Kidney (tissue), 14 donors: ENCODE results near the gene IMMP1L. TPM values are rescaled to one million over a fixed set of nuclear protein-coding genes. Genes with fewer than 3 reads are reported as not detected.

Source experiments
- DNase-seq, 5 donors: peaks; one replicate each; pipeline ENCODE4 v3.0.0-alpha.2; 2013 to 2020
- FAIRE-seq: peaks from 2 replicates; lab custom pipeline; 2012; peaks lifted over from hg19 to GRCh38; lab: Jason Lieb, UNC
- H3K27ac ChIP-seq, 2 donors: one replicate each; pipeline ENCODE4 v1.7.0; 2013; ENCODE audit warnings: low read depth in 2 of 2, low read length in 2 of 2, inconsistent platforms in 1 of 2
- H3K27me3 ChIP-seq: one replicate; pipeline ENCODE4 v1.7.1; 2013; ENCODE audit warnings: low read length, inconsistent platforms; ENCODE audit not compliant: control insufficient read depth, insufficient read depth
- H3K36me3 ChIP-seq, 3 donors: one replicate each; pipeline versions ENCODE4 v1.7.0 to v1.7.1; 2013; ENCODE audit warnings: low read length in 3 of 3, control low read depth in 1 of 3, inconsistent platforms in 1 of 3; ENCODE audit not compliant: insufficient read depth in 3 of 3, control insufficient read depth in 2 of 3
- H3K4me1 ChIP-seq, 3 donors: one replicate each; pipeline versions ENCODE4 v1.7.0 to v1.7.1; 2013; ENCODE audit warnings: low read length in 3 of 3, inconsistent platforms in 1 of 3, low read depth in 1 of 3; ENCODE audit not compliant: control insufficient read depth in 2 of 3, insufficient read depth in 2 of 3
- H3K4me3 ChIP-seq, 3 donors: one replicate each; pipeline versions ENCODE4 v1.7.0 to v1.8.1; 2013; ENCODE audit warnings: low read length in 3 of 3, control low read depth in 1 of 3, inconsistent platforms in 1 of 3
- H3K9ac ChIP-seq, 3 donors: one replicate each; pipeline versions ENCODE4 v1.7.0 to v1.7.1; 2013; ENCODE audit warnings: low read length in 3 of 3, control low read depth in 1 of 3, inconsistent platforms in 1 of 3
- H3K9me3 ChIP-seq, 3 donors: one replicate each; pipeline versions ENCODE4 v1.7.0 to v1.7.1; 2013; ENCODE audit warnings: low read length in 3 of 3, control low read depth in 1 of 3, inconsistent platforms in 1 of 3; ENCODE audit not compliant: control insufficient read depth in 2 of 3, insufficient read depth in 1 of 3
- intact Hi-C: fragments of 100-400 bp; cut with DNase I; formaldehyde crosslinking; loops from one replicate; pipeline ENCODE4 v1.11.1; 2022
- polyA plus RNA-seq: library from polyadenylated mRNA; stranded (reverse); fragments of 350-450 nt; fragmentation: Illumina TruSeq; extraction: RNeasy Lipid Tissue Mini Kit (QIAGEN cat#74804); gene quantifications from one replicate; pipeline ENCODE4 v1.2.3, GENCODE V29; 2014; ENCODE audit warnings: low read depth, low replicate concordance; ENCODE audit not compliant: insufficient read depth
- total RNA-seq: library from RNA; stranded (reverse); fragmentation: NEBNext Ultra II Directional; extraction: Animal tissue kit (Norgen Biotek cat#: 25700); gene quantifications from one replicate; pipeline ENCODE4 v1.2.1, GENCODE V29; 2021
- TF ChIP-seq, protein P1 (sequence below): IDR thresholded peaks from 3 replicates; pipeline ENCODE4 v1.5.1; 2012; ENCODE audit warnings: mild to moderate bottlenecking, moderate library complexity, borderline replicate concordance; ENCODE audit not compliant: insufficient read depth; ENCODE audit errors: extremely low read depth
- donor health status: control.
- donor health status: control.
- donor health status: control.
- donor health status: control.
- donor health status: control.
- donor health status: DM: yes; HTN: yes; CAD: no.
- donor health status: Normal renal cell carcinoma (clear cell type).

IMMP1L gene
- total and polyA plus RNA-seq, 2 donors from 2014 or later = 23.8 to 127 TPM

DNA sequence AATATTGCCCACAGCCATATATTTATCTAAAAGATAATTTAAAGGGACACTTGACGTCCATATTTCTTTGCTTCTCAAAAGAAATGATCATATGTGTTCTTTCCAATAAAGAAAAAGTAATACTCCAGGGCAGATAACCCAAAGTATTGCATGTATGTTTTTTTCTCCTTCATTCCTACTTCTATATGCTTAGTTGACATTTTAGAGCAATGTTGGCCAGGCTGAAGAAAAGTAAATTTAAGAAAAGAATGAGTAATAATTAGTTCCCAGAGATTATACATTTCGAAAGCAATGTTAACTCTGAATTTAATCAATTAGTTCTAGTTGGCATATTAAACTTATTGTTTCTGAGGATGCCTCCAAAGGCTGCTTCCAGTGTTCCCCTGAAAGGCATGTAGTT, 91.6 kb downstream of the IMMP1L start:
- H3K9ac ChIP-seq = no peak overlapping the region
- DNase-seq = no peak
- FAIRE-seq = no peak
- H3K4me1 ChIP-seq = no peaks in the 10 kb centered on the region
- TF ChIP-seq, protein P1, sequence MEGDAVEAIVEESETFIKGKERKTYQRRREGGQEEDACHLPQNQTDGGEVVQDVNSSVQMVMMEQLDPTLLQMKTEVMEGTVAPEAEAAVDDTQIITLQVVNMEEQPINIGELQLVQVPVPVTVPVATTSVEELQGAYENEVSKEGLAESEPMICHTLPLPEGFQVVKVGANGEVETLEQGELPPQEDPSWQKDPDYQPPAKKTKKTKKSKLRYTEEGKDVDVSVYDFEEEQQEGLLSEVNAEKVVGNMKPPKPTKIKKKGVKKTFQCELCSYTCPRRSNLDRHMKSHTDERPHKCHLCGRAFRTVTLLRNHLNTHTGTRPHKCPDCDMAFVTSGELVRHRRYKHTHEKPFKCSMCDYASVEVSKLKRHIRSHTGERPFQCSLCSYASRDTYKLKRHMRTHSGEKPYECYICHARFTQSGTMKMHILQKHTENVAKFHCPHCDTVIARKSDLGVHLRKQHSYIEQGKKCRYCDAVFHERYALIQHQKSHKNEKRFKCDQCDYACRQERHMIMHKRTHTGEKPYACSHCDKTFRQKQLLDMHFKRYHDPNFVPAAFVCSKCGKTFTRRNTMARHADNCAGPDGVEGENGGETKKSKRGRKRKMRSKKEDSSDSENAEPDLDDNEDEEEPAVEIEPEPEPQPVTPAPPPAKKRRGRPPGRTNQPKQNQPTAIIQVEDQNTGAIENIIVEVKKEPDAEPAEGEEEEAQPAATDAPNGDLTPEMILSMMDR = no peak
- no peak overlapping the region for H3K4me3 ChIP-seq
- no peaks in the 10 kb centered on the region for H3K27me3 ChIP-seq
- H3K27ac ChIP-seq = no peak overlapping the region
- H3K36me3 ChIP-seq = no peaks in the 10 kb centered on the region
- intact Hi-C loops = no loop called here
- no peaks in the 10 kb centered on the region for H3K9me3 ChIP-seq

DNA sequence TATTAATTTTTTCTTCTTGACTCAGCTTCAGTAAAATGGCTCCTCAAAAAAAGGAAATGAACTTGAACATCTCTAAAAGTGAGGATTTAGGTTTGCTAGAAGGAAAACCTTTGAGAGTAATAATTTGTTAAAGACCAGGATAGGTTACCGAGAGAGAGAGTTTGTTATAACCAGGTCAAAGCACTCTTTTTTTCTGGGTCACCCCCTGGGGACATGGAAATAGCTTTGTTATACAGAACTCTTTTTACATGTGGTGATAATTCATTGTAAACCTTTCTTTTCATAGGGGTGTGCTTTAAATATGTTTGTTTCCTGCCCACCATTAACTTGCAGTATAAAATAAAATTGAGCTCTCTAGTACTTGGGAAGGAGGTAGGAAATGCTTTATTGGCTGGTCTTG, 92.1 kb downstream of the IMMP1L start:
- Histone ChIP-seq H3K4me1 (no peaks in the 10 kb centered on the region), H3K27ac (no peak overlapping the region), H3K4me3 (no peak overlapping the region), H3K9me3 (no peaks in the 10 kb centered on the region), H3K9ac (no peak overlapping the region), H3K36me3 (no peaks in the 10 kb centered on the region), H3K27me3 (no peaks in the 10 kb centered on the region)
- TF ChIP-seq, protein P1 = no peak
- intact Hi-C loops = no loop called here
- DNase-seq (no peak), FAIRE-seq (no peak)

DNA sequence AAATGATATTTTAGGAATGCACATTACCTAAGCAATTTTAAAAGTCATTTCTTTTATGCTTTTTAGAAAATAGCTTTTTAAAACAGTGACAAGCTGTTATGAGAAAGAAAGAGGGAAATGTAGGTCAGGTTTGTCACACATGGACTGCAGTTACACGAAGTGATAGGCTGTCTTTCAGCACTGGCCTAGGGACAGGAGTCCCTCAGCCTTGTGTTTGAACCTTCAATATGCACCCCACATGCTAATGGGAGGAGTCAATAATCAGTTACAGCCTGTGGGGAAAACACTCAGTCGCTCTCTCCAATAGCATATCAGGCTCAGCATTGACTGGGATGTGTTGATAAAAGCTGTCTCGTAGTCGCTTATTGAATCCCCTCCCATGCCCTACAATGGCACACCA, 94.0 kb downstream of the IMMP1L start:
- no peaks in the 10 kb centered on the region for H3K27me3 ChIP-seq
- TF ChIP-seq, protein P1 = no peak
- no peaks in the 10 kb centered on the region for H3K9me3 ChIP-seq
- no peaks in the 10 kb centered on the region for H3K4me1 ChIP-seq
- DNase-seq (no peak), FAIRE-seq (no peak)
- no peaks in the 10 kb centered on the region for H3K36me3 ChIP-seq
- intact Hi-C loops = no loop called here
- no peak overlapping the region for H3K9ac ChIP-seq
- no peak overlapping the region for H3K27ac ChIP-seq
- no peak overlapping the region for H3K4me3 ChIP-seq

DNA sequence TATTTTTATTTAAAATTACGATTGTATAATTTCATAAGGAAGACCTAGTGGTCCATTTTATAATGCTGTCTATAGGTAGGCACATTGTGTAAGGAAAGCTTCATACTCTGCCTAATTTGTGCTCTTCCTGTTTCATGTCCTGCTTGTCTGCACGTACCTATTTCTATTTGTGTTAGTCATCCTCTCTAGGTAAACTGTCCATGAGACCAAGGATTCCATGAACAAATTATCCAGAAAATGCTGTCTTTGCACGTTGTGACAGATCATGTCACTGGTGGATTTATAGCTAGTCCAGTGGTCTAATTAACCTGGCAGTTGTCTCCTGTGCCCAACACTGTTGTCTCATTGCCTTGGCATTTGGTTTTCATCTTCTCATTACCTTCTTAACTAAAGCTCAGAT, 95.1 kb downstream of the IMMP1L start:
- DNase-seq = no peak
- Histone ChIP-seq H3K4me3 (no peak overlapping the region), H3K9ac (no peak overlapping the region), H3K27ac (no peak overlapping the region), H3K27me3 (no peaks in the 10 kb centered on the region), H3K4me1 (no peaks in the 10 kb centered on the region), H3K9me3 (no peaks in the 10 kb centered on the region), H3K36me3 (no peaks in the 10 kb centered on the region)
- intact Hi-C loops = no loop called here
- TF ChIP-seq, protein P1 = no peak
- FAIRE-seq = no peak
